Breast epithelium (tissue), 4 donors: ENCODE measurements around the gene RAD51AP1. TPM values are rescaled to one million over a fixed set of nuclear protein-coding genes. Genes with fewer than 3 reads are reported as not detected.

Experiments
- DNase-seq, 2 donors: peaks; one replicate each; pipeline ENCODE4 v3.0.0-alpha.2; 2019; ENCODE audit warnings: low spot score in 2 of 2
- H3K27ac ChIP-seq, 2 donors: fragments of 200-600 bp; sonication (generic) in 1 of 2; one replicate each; pipeline ENCODE4 v1.5.1; 2016 to 2019; ENCODE audit warnings: mild to moderate bottlenecking in 1 of 2
- H3K27me3 ChIP-seq, 2 donors: fragments of 200-600 bp; sonication (generic) in 1 of 2; one replicate each; pipeline versions ENCODE4 v1.5.1 to v1.6.0; 2017 to 2019; ENCODE audit warnings: control low read depth in 1 of 2, mild to moderate bottlenecking in 1 of 2
- H3K36me3 ChIP-seq: fragments of 200-600 bp; one replicate; pipeline ENCODE4 v1.5.1; 2019
- H3K4me1 ChIP-seq, 2 donors: fragments of 200-600 bp; sonication (generic); one replicate each; pipeline ENCODE4 v1.5.1; 2016 to 2019; ENCODE audit warnings: control low read depth in 1 of 2
- H3K4me3 ChIP-seq, 3 donors: fragments of 200-600 bp; sonication (generic); 1 replicate in 2 of 3; 2 replicates in 1 of 3; pipeline ENCODE4 v1.5.1; 2016 to 2019; ENCODE audit warnings: mild to moderate bottlenecking in 3 of 3, moderate library complexity in 2 of 3
- H3K9me3 ChIP-seq, 2 donors: fragments of 200-600 bp; sonication (generic) in 1 of 2; one replicate each; pipeline ENCODE4 v1.5.1; 2016 to 2019; ENCODE audit warnings: control low read depth in 1 of 2
- CTCF ChIP-seq, 3 donors: fragments of 450-650 bp; IDR thresholded peaks; one replicate each; pipeline ENCODE4 v1.5.1; 2016 to 2017; ENCODE audit warnings: antibody characterized with exemption in 3 of 3, mild to moderate bottlenecking in 3 of 3, moderate library complexity in 3 of 3
- POLR2A ChIP-seq: fragments of 450-650 bp; IDR thresholded peaks from one replicate; pipeline ENCODE4 v1.6.1; 2016; ENCODE audit warnings: antibody characterized with exemption, mild to moderate bottlenecking, moderate library complexity
- POLR2AphosphoS5 ChIP-seq, 3 donors: sonication (generic); formaldehyde crosslinking; IDR thresholded peaks; one replicate each; pipeline ENCODE4 v1.6.1; 2017; ENCODE audit warnings: antibody characterized with exemption in 3 of 3
- intact Hi-C: fragments of 100-400 bp; cut with DNase I; formaldehyde crosslinking; loops from one replicate; pipeline ENCODE4 v1.15.1; 2023; ENCODE audit warnings: low total_unique reads
- total RNA-seq, 3 donors: library from RNA; depleted of rRNA; stranded (reverse); fragments of >200 nt; gene quantifications; one replicate each; pipeline ENCODE4 v1.1.0, GENCODE V29; 2016

RAD51AP1 gene
- total RNA-seq, 3 donors from 2014 or later = 2.1 to 5.4 (median 2.9) TPM

GRCh38 chr12:4553943-4554342 lies 15.3 kb downstream of the RAD51AP1 start:
- Histone ChIP-seq H3K27ac (no peak overlapping the region), H3K27me3 (no peaks in the 10 kb centered on the region), H3K4me3 (no peak overlapping the region), H3K9me3 (no peaks in the 10 kb centered on the region), H3K36me3 (no peaks in the 10 kb centered on the region), H3K4me1 (no peaks in the 10 kb centered on the region)
- no peak for TF ChIP-seq POLR2A
- no peak for DNase-seq
- intact Hi-C loops = no loop called here

DNA sequence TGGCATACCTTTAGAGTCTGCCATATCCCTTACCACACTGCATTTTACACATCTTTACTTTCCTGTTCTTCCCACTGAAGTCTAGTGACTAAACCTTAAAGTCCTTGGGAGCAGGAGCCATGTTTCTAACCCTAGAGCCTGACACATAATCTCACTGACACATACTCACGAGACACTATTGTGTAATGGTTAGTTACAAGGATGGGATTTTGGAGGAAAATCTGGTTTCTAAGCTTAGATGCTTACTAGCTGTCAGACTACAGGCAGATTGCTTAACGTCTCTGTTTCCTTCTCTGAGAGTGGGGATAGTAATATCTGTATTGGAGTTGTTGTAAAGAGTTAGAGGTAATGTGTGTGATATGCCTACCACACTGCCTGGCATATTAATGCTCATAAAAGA lies 17.1 kb downstream of the RAD51AP1 start:
- Histone ChIP-seq H3K4me1 (no peaks in the 10 kb centered on the region), H3K27me3 (no peaks in the 10 kb centered on the region), H3K27ac (no peak overlapping the region), H3K4me3 (no peak overlapping the region), H3K36me3 (no peaks in the 10 kb centered on the region), H3K9me3 (no peaks in the 10 kb centered on the region)
- no peak for TF ChIP-seq POLR2A
- TF ChIP-seq CTCF (IDR thresholded peaks at IDR 0.05) = no peak
- DNase-seq = no peak
- intact Hi-C loops = no loop called here

- TF ChIP-seq POLR2AphosphoS5 (IDR thresholded peaks at IDR 0.05) (no peak), POLR2A (no peak), CTCF (IDR thresholded peaks at IDR 0.05) (no peak)
- no peaks in the 10 kb centered on the region for H3K36me3 ChIP-seq
- H3K4me3 ChIP-seq = no peak overlapping the region
- no peaks in the 10 kb centered on the region for H3K27me3 ChIP-seq
- H3K27ac ChIP-seq = no peak overlapping the region
- no peaks in the 10 kb centered on the region for H3K4me1 ChIP-seq
- intact Hi-C loops = no loop called here
- no peaks in the 10 kb centered on the region for H3K9me3 ChIP-seq
- no peak for DNase-seq
Measured at GRCh38 chr12:4556735-4557530, 18.2 kb downstream of the RAD51AP1 start.

DNA sequence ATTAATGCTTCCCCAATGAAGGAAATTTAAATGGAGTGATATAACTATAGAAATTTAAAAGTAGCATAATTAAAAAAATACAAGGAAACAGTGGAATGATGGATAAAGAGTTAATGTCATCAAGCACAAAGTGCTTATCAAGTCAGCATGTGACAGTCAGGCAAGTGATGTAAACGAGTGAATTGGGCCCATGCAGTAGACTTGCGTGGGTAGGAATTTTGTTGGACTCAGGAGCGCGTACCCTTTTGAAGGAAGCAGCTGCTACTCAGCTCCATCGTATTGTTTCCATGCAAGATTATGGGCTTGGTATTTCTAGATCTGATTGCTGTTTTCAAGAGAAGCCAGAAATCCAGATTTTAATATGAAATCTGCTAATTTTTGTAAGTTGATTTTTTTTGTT lies 18.9 kb downstream of the RAD51AP1 start:
- H3K27me3 ChIP-seq = no peaks in the 10 kb centered on the region
- no peaks in the 10 kb centered on the region for H3K4me1 ChIP-seq
- H3K9me3 ChIP-seq = no peaks in the 10 kb centered on the region
- intact Hi-C loops = no loop called here
- no peak overlapping the region for H3K27ac ChIP-seq
- H3K4me3 ChIP-seq = no peak overlapping the region
- TF ChIP-seq POLR2AphosphoS5 (IDR thresholded peaks at IDR 0.05) (no peak), CTCF (IDR thresholded peaks at IDR 0.05) (no peak), POLR2A (no peak)
- DNase-seq = no peak
- no peaks in the 10 kb centered on the region for H3K36me3 ChIP-seq

DNA sequence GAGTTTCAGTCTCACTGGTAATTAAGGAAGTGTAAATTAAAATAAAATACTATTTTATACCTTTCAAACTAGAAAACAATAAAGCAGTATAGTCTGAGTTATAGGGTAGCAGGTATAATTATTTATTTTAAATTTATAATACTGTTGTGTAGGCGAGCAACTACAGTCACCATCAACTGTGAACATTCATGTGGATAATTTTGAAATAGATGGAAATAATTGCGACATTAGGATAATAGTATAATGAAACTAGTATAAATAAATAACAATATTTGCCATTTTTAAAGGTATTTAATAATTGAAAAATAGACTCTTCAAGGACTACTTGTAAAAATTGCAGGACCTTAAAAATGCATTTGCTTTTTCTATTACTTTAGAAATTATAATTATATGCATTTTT lies 19.5 kb downstream of the RAD51AP1 start:
- H3K4me1 ChIP-seq = no peaks in the 10 kb centered on the region
- no peak for DNase-seq
- H3K9me3 ChIP-seq = no peaks in the 10 kb centered on the region
- no peaks in the 10 kb centered on the region for H3K27me3 ChIP-seq
- H3K36me3 ChIP-seq = no peaks in the 10 kb centered on the region
- H3K27ac ChIP-seq = no peak overlapping the region
- intact Hi-C loops = no loop called here
- TF ChIP-seq POLR2AphosphoS5 (IDR thresholded peaks at IDR 0.05) (no peak), CTCF (IDR thresholded peaks at IDR 0.05) (no peak), POLR2A (no peak)
- H3K4me3 ChIP-seq = no peak overlapping the region
